Adrenal gland (tissue), 5 donors: ENCODE results near the gene RNF212.

Source experiments
- POLR2A ChIP-seq, 2 donors: fragments of 450-650 bp; IDR thresholded peaks; one replicate each; pipeline ENCODE4 v1.6.1; 2017; ENCODE audit warnings: antibody characterized with exemption in 2 of 2, mild to moderate bottlenecking in 2 of 2, moderate library complexity in 1 of 2
- TF ChIP-seq, protein P1 (sequence below), 6 experiments: fragments of 450-650 bp in 4 of 6; fragments of 200-600 bp in 2 of 6; sonication (generic) in 1 of 6; IDR thresholded peaks; 1 replicate in 5 of 6; 2 replicates in 1 of 6; pipeline versions ENCODE4 v1.5.1 to v1.8.0; 2016 to 2021; ENCODE audit warnings: antibody characterized with exemption in 6 of 6, mild to moderate bottlenecking in 2 of 6, moderate library complexity in 1 of 6
- donor health status: DM: no; HTN: no; CAD: no.

DNA sequence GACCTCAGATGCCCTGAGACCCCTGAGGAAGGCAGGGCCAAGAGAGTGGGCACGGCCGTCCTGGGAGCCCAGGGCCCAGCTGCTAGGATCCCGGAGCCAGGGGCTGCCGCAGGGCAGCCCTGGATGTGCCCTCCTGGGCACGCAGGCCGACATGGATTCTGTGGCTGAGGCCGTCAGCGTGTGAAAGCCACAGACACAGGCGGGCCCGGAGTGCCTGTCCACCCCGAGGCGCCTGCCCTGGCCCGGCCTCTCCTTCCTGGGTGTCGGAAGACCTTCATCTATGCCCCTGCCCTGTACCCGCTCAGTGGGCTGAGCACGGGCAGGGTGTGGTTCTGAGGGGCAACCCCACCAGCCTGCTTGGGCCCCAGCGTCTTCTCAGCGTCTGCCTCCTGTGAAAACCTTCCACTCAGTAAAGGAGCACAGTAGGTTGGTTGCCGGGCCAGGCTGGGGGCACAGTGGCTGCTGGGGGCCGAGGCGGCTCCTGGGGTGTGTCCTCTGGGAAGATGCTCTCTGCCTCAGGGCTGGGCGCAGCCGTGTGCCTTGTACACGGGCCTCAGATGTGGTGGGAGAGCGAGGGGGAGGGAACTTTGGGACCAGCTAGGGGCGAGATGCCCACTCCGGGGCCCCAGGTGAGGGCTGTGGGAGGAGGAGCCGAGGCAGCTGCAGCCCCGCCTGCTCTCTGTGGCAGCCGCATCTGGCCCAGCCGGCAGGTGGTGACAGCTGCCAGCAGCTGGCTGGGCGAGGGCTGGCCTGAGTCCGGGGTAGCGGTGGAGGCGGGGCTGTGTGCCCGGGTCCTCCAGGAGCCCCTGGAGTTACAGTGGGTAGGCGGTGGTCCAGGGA is 81.2 kb downstream of the RNF212 start:
- TF ChIP-seq POLR2A (IDR thresholded peaks at IDR 0.05), result no peak
- TF ChIP-seq, protein P1, sequence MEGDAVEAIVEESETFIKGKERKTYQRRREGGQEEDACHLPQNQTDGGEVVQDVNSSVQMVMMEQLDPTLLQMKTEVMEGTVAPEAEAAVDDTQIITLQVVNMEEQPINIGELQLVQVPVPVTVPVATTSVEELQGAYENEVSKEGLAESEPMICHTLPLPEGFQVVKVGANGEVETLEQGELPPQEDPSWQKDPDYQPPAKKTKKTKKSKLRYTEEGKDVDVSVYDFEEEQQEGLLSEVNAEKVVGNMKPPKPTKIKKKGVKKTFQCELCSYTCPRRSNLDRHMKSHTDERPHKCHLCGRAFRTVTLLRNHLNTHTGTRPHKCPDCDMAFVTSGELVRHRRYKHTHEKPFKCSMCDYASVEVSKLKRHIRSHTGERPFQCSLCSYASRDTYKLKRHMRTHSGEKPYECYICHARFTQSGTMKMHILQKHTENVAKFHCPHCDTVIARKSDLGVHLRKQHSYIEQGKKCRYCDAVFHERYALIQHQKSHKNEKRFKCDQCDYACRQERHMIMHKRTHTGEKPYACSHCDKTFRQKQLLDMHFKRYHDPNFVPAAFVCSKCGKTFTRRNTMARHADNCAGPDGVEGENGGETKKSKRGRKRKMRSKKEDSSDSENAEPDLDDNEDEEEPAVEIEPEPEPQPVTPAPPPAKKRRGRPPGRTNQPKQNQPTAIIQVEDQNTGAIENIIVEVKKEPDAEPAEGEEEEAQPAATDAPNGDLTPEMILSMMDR (IDR thresholded peaks at IDR 0.05), result no peak
